GM21786 (cell line): Measurements from ENCODE around the gene SPSB1.

Experiments
- ATAC-seq: cut with Tn5 transposase; IDR thresholded peaks from one replicate; pipeline ENCODE4 v1.9.1; 2021; ENCODE audit not compliant: unreplicated experiment

SPSB1 gene

GRCh38 chr1:9341301-9341845, 48.7 kb downstream of the SPSB1 start:
- ATAC-seq, result no peak

GRCh38 chr1:9343269-9343668, 50.6 kb downstream of the SPSB1 start:
- ATAC-seq, result no peak

- ATAC-seq, result no peak
Observed at GRCh38 chr1:9344426-9345200, 51.9 kb downstream of the SPSB1 start.

- ATAC-seq, result no peak
Observed at GRCh38 chr1:9345471-9345870, 52.8 kb downstream of the SPSB1 start.

- ATAC-seq, result no peak
Observed at GRCh38 chr1:9345922-9346321, 53.2 kb downstream of the SPSB1 start.

GRCh38 chr1:9346566-9346965, 53.9 kb downstream of the SPSB1 start:
- no peak for ATAC-seq

- no peak for ATAC-seq
Observed at GRCh38 chr1:9347095-9347850, 54.6 kb downstream of the SPSB1 start.

- ATAC-seq, result no peak
Observed at GRCh38 chr1:9349331-9349851, 56.7 kb downstream of the SPSB1 start.

GRCh38 chr1:9350013-9350908, 57.6 kb downstream of the SPSB1 start:
- no peak for ATAC-seq

GRCh38 chr1:9350960-9351359, 58.3 kb downstream of the SPSB1 start:
- ATAC-seq, result no peak

- no peak for ATAC-seq
Observed at GRCh38 chr1:9351654-9352271, 59.1 kb downstream of the SPSB1 start.

GRCh38 chr1:9352377-9353134, 59.9 kb downstream of the SPSB1 start:
- no peak for ATAC-seq

GRCh38 chr1:9355503-9355902, 62.8 kb downstream of the SPSB1 start:
- no peak for ATAC-seq

GRCh38 chr1:9356021-9356420, 63.3 kb downstream of the SPSB1 start:
- no peak for ATAC-seq

- ATAC-seq, result no peak
Observed at GRCh38 chr1:9356829-9357466, 64.3 kb downstream of the SPSB1 start.

GRCh38 chr1:9357958-9358357, 65.3 kb downstream of the SPSB1 start:
- ATAC-seq, result no peak

- ATAC-seq, result no peak
Observed at GRCh38 chr1:9360371-9361064, 67.8 kb downstream of the SPSB1 start.

- no peak for ATAC-seq
Observed at GRCh38 chr1:9361630-9362260, 69.1 kb downstream of the SPSB1 start.
